ENCODE data around the gene MICAL2. TPM values are rescaled to one million over a fixed set of nuclear protein-coding genes. Genes with fewer than 3 reads are reported as not detected.

Gene MICAL2
- total RNA-seq, 2 experiments from 2014 or later, result not detected

- intact Hi-C loops (cut with micrococcal nuclease; ENCODE audit: unreplicated experiment), result no loop called here
- peaks cover 11% of the 10 kb centered on the region for H3K4me1 ChIP-seq (ENCODE audit: insufficient read depth, low read length, poor library complexity, severe bottlenecking)
Observed at GRCh38 chr11:12091956-12092558, 18.3 kb upstream of the MICAL2 start.

GRCh38 chr11:12092714-12093113, 17.7 kb upstream of the MICAL2 start:
- H4K20me1 ChIP-seq (ENCODE audit: insufficient read depth, low read length), result no peaks in the 10 kb centered on the region
- H3K4me3 ChIP-seq (ENCODE audit: low read depth, low read length, poor library complexity, severe bottlenecking), result no peak overlapping the region
- no peaks in the 10 kb centered on the region for H3K36me3 ChIP-seq (ENCODE audit: insufficient read depth, low read length)
- ChIA-PET POLR2A (no interaction called here), CTCF (ENCODE audit: unreplicated experiment) (no interaction called here)
- no peaks in the 10 kb centered on the region for H3K9me3 ChIP-seq (ENCODE audit: low read length)
- TF ChIP-seq EZH2phosphoT487 (IDR thresholded peaks at IDR 0.05; ENCODE audit: borderline replicate concordance, low read depth, low read length) (no peak), CTCF (conservative IDR thresholded peaks at IDR 0.05; ENCODE audit: low read length) (no peak)
- peaks cover 11% of the 10 kb centered on the region for H3K4me1 ChIP-seq (ENCODE audit: insufficient read depth, low read length, poor library complexity, severe bottlenecking)
- no peaks in the 10 kb centered on the region for H3K79me2 ChIP-seq (ENCODE audit: insufficient read depth, low read depth, low read length)
- H3K9me2 ChIP-seq (ENCODE audit: insufficient read depth, low read length), result no peaks in the 10 kb centered on the region
- intact Hi-C loops (cut with micrococcal nuclease; ENCODE audit: unreplicated experiment), result no loop called here
- H2AFZ ChIP-seq (ENCODE audit: low read length), result no peak overlapping the region
- DNase-seq (ENCODE audit: low spot score), result no peak
- H3K27ac ChIP-seq (ENCODE audit: low read depth, low read length, poor library complexity, severe bottlenecking), result no peak overlapping the region
- no TSS peak for BruUV-seq (replicated peaks)
- no peak overlapping the region for H3K4me2 ChIP-seq (ENCODE audit: low read length)

More at GRCh38 chr11:12091956-12092558, 18.3 kb upstream of the MICAL2 start:
- H3K9me3 ChIP-seq (ENCODE audit: low read length), result no peaks in the 10 kb centered on the region
- no peaks in the 10 kb centered on the region for H3K36me3 ChIP-seq (ENCODE audit: insufficient read depth, low read length)
- H3K4me2 ChIP-seq (ENCODE audit: low read length), result no peak overlapping the region
- no peak for TF ChIP-seq EZH2phosphoT487 (IDR thresholded peaks at IDR 0.05; ENCODE audit: borderline replicate concordance, low read depth, low read length)
- no peak for TF ChIP-seq CTCF (conservative IDR thresholded peaks at IDR 0.05; ENCODE audit: low read length)
- BruUV-seq (replicated peaks), result no TSS peak
- H3K9me2 ChIP-seq (ENCODE audit: insufficient read depth, low read length), result no peaks in the 10 kb centered on the region
- no peak overlapping the region for H3K4me3 ChIP-seq (ENCODE audit: low read depth, low read length, poor library complexity, severe bottlenecking)
- H3K79me2 ChIP-seq (ENCODE audit: insufficient read depth, low read depth, low read length), result no peaks in the 10 kb centered on the region
- H4K20me1 ChIP-seq (ENCODE audit: insufficient read depth, low read length), result no peaks in the 10 kb centered on the region
- DNase-seq (ENCODE audit: low spot score), result no peak
- H3K27ac ChIP-seq (ENCODE audit: low read depth, low read length, poor library complexity, severe bottlenecking), result no peak overlapping the region
- H2AFZ ChIP-seq (ENCODE audit: low read length), result no peak overlapping the region
- POLR2A ChIA-PET, result no interaction called here
- CTCF ChIA-PET (ENCODE audit: unreplicated experiment), result no interaction called here

All from OCI-LY7 (cell line).